Measurements from ENCODE around the gene ARL3.
"Not testable (repeated sequence)": the region's sequence is repeated elsewhere in the genome, so short reads cannot be mapped to it uniquely, and the experiment has no call there.

The ARL3 gene

GRCh38 chr10:102710609-102711008 lies 3.6 kb downstream of the ARL3 start:
- FAIRE-seq (no peak), DNase-seq (ENCODE audit: insufficient read length, low spot score) (peak; percentile 46)

- DNase-seq (ENCODE audit: insufficient read length, low spot score) (no peak), FAIRE-seq (no peak)
Measured at GRCh38 chr10:102705531-102705930, 8.7 kb downstream of the ARL3 start.

GRCh38 chr10:102704915-102705314 lies 9.3 kb downstream of the ARL3 start:
- DNase-seq (ENCODE audit: insufficient read length, low spot score) = no peak
- FAIRE-seq = peak; percentile 51

- no peak for FAIRE-seq
Measured at GRCh38 chr10:102702742-102703141, 11.5 kb downstream of the ARL3 start.

GRCh38 chr10:102701796-102702195 lies 12.4 kb downstream of the ARL3 start:
- DNase-seq (ENCODE audit: insufficient read length, low spot score) = no peak
- FAIRE-seq = no peak

More at GRCh38 chr10:102702742-102703141, 11.5 kb downstream of the ARL3 start:
- DNase-seq (ENCODE audit: insufficient read length, low spot score) = no peak

GRCh38 chr10:102701272-102701671 lies 12.9 kb downstream of the ARL3 start:
- FAIRE-seq (no peak), DNase-seq (ENCODE audit: insufficient read length, low spot score) (no peak)

- DNase-seq (ENCODE audit: insufficient read length, low spot score) (no peak), FAIRE-seq (no peak)
Measured at GRCh38 chr10:102698894-102699293, 15.3 kb downstream of the ARL3 start.

- DNase-seq (ENCODE audit: insufficient read length, low spot score) (no peak), FAIRE-seq (no peak)
Measured at GRCh38 chr10:102696736-102697135, 17.5 kb downstream of the ARL3 start.

GRCh38 chr10:102695401-102695800 lies 18.8 kb downstream of the ARL3 start:
- DNase-seq (ENCODE audit: insufficient read length, low spot score); FAIRE-seq: not testable (repeated sequence)

GRCh38 chr10:102691285-102692066 lies 22.7 kb downstream of the ARL3 start:
- FAIRE-seq (no peak), DNase-seq (ENCODE audit: insufficient read length, low spot score) (no peak)

- DNase-seq (ENCODE audit: insufficient read length, low spot score) = no peak
- no peak for FAIRE-seq
Measured at GRCh38 chr10:102683736-102684135, 30.5 kb downstream of the ARL3 start.

- no peak for DNase-seq (ENCODE audit: insufficient read length, low spot score)
- no peak for FAIRE-seq
Measured at GRCh38 chr10:102682981-102683380, 31.2 kb downstream of the ARL3 start.

GRCh38 chr10:102682416-102682815 lies 31.8 kb downstream of the ARL3 start:
- no peak for DNase-seq (ENCODE audit: insufficient read length, low spot score)
- no peak for FAIRE-seq

GRCh38 chr10:102681696-102682095 lies 32.5 kb downstream of the ARL3 start:
- no peak for DNase-seq (ENCODE audit: insufficient read length, low spot score)
- FAIRE-seq = no peak

- FAIRE-seq = no peak
- no peak for DNase-seq (ENCODE audit: insufficient read length, low spot score)
Measured at GRCh38 chr10:102679596-102679995, 34.6 kb downstream of the ARL3 start.

- DNase-seq (ENCODE audit: insufficient read length, low spot score) (peak; percentile 76), FAIRE-seq (peak; percentile 4)
Measured at GRCh38 chr10:102678842-102679289, 35.3 kb downstream of the ARL3 start.

GRCh38 chr10:102678068-102678400 lies 36.2 kb downstream of the ARL3 start:
- DNase-seq (ENCODE audit: insufficient read length, low spot score) = no peak

GRCh38 chr10:102677331-102678067 lies 36.7 kb downstream of the ARL3 start:
- DNase-seq (ENCODE audit: insufficient read length, low spot score) (no peak), FAIRE-seq (no peak)

More at GRCh38 chr10:102678068-102678400, 36.2 kb downstream of the ARL3 start:
- no peak for FAIRE-seq

GRCh38 chr10:102676534-102677315 lies 37.5 kb downstream of the ARL3 start:
- no peak for FAIRE-seq
- no peak for DNase-seq (ENCODE audit: insufficient read length, low spot score)

GRCh38 chr10:102675666-102676533 lies 38.3 kb downstream of the ARL3 start:
- peak; percentile 71 for DNase-seq (ENCODE audit: insufficient read length, low spot score)
- no peak for FAIRE-seq

All from HTR-8/SVneo (cell line).